Mesendoderm (in vitro differentiated cells): Measurements from ENCODE around the gene LATS1.

Experiments
- DNase-seq: peaks from one replicate; pipeline ENCODE4 v3.0.0; 2013
- H2AK5ac ChIP-seq: 2 replicates; pipeline ENCODE4 v1.6.1; 2013; ENCODE audit warnings: low read length, inconsistent platforms
- H2BK120ac ChIP-seq: 2 replicates; pipeline ENCODE4 v1.6.1; 2013; ENCODE audit warnings: low read depth, mild to moderate bottlenecking, low read length, moderate library complexity, mixed read lengths
- H2BK15ac ChIP-seq: replicated peaks from 2 replicates; pipeline ENCODE4 v1.6.1; 2013; ENCODE audit warnings: low read depth, mild to moderate bottlenecking, moderate library complexity
- H2BK5ac ChIP-seq: 2 replicates; pipeline ENCODE4 v1.6.1; 2013; ENCODE audit warnings: low read length, inconsistent platforms
- H3K18ac ChIP-seq: 2 replicates; pipeline ENCODE4 v1.6.1; 2013; ENCODE audit warnings: mild to moderate bottlenecking, low read length, mixed read lengths
- H3K23ac ChIP-seq: one replicate; pipeline ENCODE4 v1.6.1; 2013; ENCODE audit warnings: low read length
- H3K27ac ChIP-seq: 2 replicates; pipeline ENCODE4 v1.5.1; 2013; ENCODE audit warnings: low read depth, mild to moderate bottlenecking, inconsistent platforms, low read length, moderate library complexity
- H3K27me3 ChIP-seq: 2 replicates; pipeline ENCODE4 v1.6.1; 2013; ENCODE audit warnings: low read length, control low read depth, mild to moderate bottlenecking, inconsistent platforms; ENCODE audit not compliant: insufficient read depth, poor library complexity
- H3K36me3 ChIP-seq: 2 replicates; pipeline ENCODE4 v1.6.1; 2013; ENCODE audit warnings: low read length, inconsistent platforms; ENCODE audit not compliant: control insufficient read depth, insufficient read depth
- H3K4ac ChIP-seq: one replicate; pipeline ENCODE4 v1.6.1; 2013; ENCODE audit warnings: low read depth, mild to moderate bottlenecking, low read length, moderate library complexity
- H3K4me1 ChIP-seq: 2 replicates; pipeline ENCODE4 v1.6.1; 2013; ENCODE audit warnings: low read depth, low read length, inconsistent platforms; ENCODE audit not compliant: control insufficient read depth
- H3K4me2 ChIP-seq: 2 replicates; pipeline ENCODE4 v1.6.1; 2013; ENCODE audit warnings: low read length
- H3K4me3 ChIP-seq: 2 replicates; pipeline ENCODE4 v1.5.1; 2013; ENCODE audit warnings: mild to moderate bottlenecking, low read length
- H3K56ac ChIP-seq: one replicate; pipeline ENCODE4 v1.6.1; 2013; ENCODE audit warnings: low read length
- H3K79me1 ChIP-seq: 2 replicates; pipeline ENCODE4 v1.6.1; 2013; ENCODE audit warnings: low read length, inconsistent platforms
- H3K79me2 ChIP-seq: 2 replicates; pipeline ENCODE4 v1.6.1; 2013; ENCODE audit warnings: mild to moderate bottlenecking, low read length; ENCODE audit not compliant: control insufficient read depth, insufficient read depth
- H3K9ac ChIP-seq: 2 replicates; pipeline ENCODE4 v1.6.1; 2013; ENCODE audit warnings: low read length, inconsistent platforms
- H4K5ac ChIP-seq: one replicate; pipeline ENCODE4 v1.6.1; 2013; ENCODE audit warnings: low read length
- H4K8ac ChIP-seq: one replicate; pipeline ENCODE4 v1.6.1; 2013; ENCODE audit warnings: low read depth, mild to moderate bottlenecking, control low read depth, low read length, moderate library complexity
- WGBS: extraction: QIAGEN DNeasy Blood & Tissue Kit; methylation state at CpG from one replicate; pipeline ENCODE4 v1.1.7; 2013; ENCODE audit warnings: low lambda C conversion rate, missing lambda C conversion rate; ENCODE audit not compliant: insufficient coverage; ENCODE audit errors: extremely low coverage; 5-methylcytosine and 5-hydroxymethylcytosine counted together

Gene LATS1

GRCh38 chr6:149628875-149629510 is 88.9 kb downstream of the LATS1 start:
- no CpG with 5 or more reads among the region's 4 CpGs for WGBS
- Histone ChIP-seq H3K79me2 (no peaks in the 10 kb centered on the region), H2AK5ac (no peak overlapping the region), H3K18ac (no peak overlapping the region), H3K4me3 (no peak overlapping the region), H3K9ac (no peak overlapping the region), H3K4ac (no peak overlapping the region), H3K56ac (no peak overlapping the region), H4K8ac (no peak overlapping the region), H3K79me1 (no peaks in the 10 kb centered on the region), H3K36me3 (no peaks in the 10 kb centered on the region), H2BK120ac (no peak overlapping the region), H3K27ac (no peak overlapping the region), H3K27me3 (no peaks in the 10 kb centered on the region), H2BK15ac (no peak overlapping the region), H4K5ac (no peak overlapping the region), H3K4me2 (no peak overlapping the region), H3K4me1 (no peaks in the 10 kb centered on the region), H3K23ac (no peak overlapping the region), H2BK5ac (no peak overlapping the region)
- peak; percentile 36 for DNase-seq

- Histone ChIP-seq H2AK5ac (no peak overlapping the region), H3K4me2 (no peak overlapping the region), H4K5ac (no peak overlapping the region), H2BK5ac (no peak overlapping the region), H3K79me1 (no peaks in the 10 kb centered on the region), H2BK15ac (no peak overlapping the region), H3K4me3 (no peak overlapping the region), H3K56ac (no peak overlapping the region), H3K23ac (no peak overlapping the region), H3K36me3 (no peaks in the 10 kb centered on the region), H3K4me1 (no peaks in the 10 kb centered on the region), H3K79me2 (no peaks in the 10 kb centered on the region), H3K4ac (no peak overlapping the region), H3K18ac (no peak overlapping the region), H4K8ac (no peak overlapping the region), H2BK120ac (no peak overlapping the region), H3K9ac (no peak overlapping the region), H3K27ac (no peak overlapping the region), H3K27me3 (no peaks in the 10 kb centered on the region)
- no peak for DNase-seq
Measured at GRCh38 chr6:149627672-149628071, 90.2 kb downstream of the LATS1 start.

GRCh38 chr6:149615805-149616204 is 102.1 kb downstream of the LATS1 start:
- Histone ChIP-seq H4K5ac (no peak overlapping the region), H3K79me2 (no peaks in the 10 kb centered on the region), H3K23ac (no peak overlapping the region), H2AK5ac (no peak overlapping the region), H3K4me3 (no peak overlapping the region), H4K8ac (no peak overlapping the region), H3K4me1 (no peaks in the 10 kb centered on the region), H3K4ac (no peak overlapping the region), H2BK15ac (no peak overlapping the region), H3K36me3 (no peaks in the 10 kb centered on the region), H2BK5ac (no peak overlapping the region), H3K79me1 (no peaks in the 10 kb centered on the region), H3K18ac (no peak overlapping the region), H3K4me2 (no peak overlapping the region), H3K27ac (no peak overlapping the region), H3K56ac (no peak overlapping the region), H3K27me3 (no peaks in the 10 kb centered on the region), H3K9ac (no peak overlapping the region), H2BK120ac (no peak overlapping the region)
- no peak for DNase-seq
- no CpG with 5 or more reads among the region's 5 CpGs for whole genome bisulfite sequencing

GRCh38 chr6:149614337-149614736 is 103.6 kb downstream of the LATS1 start:
- no peak overlapping the region for H2BK120ac ChIP-seq

DNA sequence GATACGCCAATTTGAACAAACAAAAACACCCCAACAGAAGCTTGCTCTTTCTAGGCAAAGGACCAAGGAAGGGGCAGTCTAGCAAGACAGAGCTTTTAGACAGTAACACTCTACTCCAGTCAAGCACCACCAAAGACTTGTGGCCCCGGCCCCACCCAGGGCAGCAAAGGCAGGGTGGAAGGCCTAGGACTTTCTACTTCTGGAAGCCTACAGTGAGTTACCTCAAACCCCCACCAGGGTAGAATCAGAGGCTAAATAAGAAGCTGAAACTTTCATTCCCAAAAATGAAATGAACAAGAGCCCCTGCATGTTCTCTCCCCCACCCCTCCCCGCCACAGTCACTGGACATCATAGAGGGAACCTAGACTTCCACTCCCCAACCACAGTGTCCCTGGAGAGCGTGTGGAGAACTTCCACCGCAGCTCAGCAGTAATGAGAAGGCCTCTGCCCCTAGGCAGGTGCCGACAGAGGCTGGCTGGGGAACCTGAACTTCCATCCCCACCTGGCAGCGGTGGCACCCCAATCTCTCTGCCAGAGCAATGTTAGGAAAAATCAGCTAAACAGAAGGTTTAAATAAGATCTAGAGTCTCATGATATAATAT is 109.4 kb downstream of the LATS1 start:
- Histone ChIP-seq H3K9ac (no peak overlapping the region), H3K79me1 (no peaks in the 10 kb centered on the region), H3K4ac (no peak overlapping the region), H3K23ac (no peak overlapping the region), H2BK120ac (no peak overlapping the region), H3K4me1 (no peaks in the 10 kb centered on the region), H2BK15ac (no peak overlapping the region), H3K4me3 (no peak overlapping the region), H2BK5ac (no peak overlapping the region), H3K27me3 (no peaks in the 10 kb centered on the region), H4K8ac (no peak overlapping the region), H3K27ac (no peak overlapping the region), H4K5ac (no peak overlapping the region), H3K56ac (no peak overlapping the region), H3K36me3 (no peaks in the 10 kb centered on the region), H3K4me2 (no peak overlapping the region), H3K18ac (no peak overlapping the region), H2AK5ac (no peak overlapping the region), H3K79me2 (no peaks in the 10 kb centered on the region)
- WGBS = no CpG with 5 or more reads among the region's 7 CpGs
- no peak for DNase-seq

More at GRCh38 chr6:149614337-149614736, 103.6 kb downstream of the LATS1 start:
- Histone ChIP-seq H3K18ac (no peak overlapping the region), H4K8ac (no peak overlapping the region), H3K23ac (no peak overlapping the region), H2BK15ac (no peak overlapping the region), H3K27me3 (no peaks in the 10 kb centered on the region), H2BK5ac (no peak overlapping the region), H3K36me3 (no peaks in the 10 kb centered on the region), H3K4me1 (no peaks in the 10 kb centered on the region), H2AK5ac (no peak overlapping the region), H4K5ac (no peak overlapping the region), H3K4me3 (no peak overlapping the region), H3K79me1 (no peaks in the 10 kb centered on the region), H3K27ac (no peak overlapping the region), H3K79me2 (no peaks in the 10 kb centered on the region), H3K56ac (no peak overlapping the region), H3K9ac (no peak overlapping the region), H3K4me2 (no peak overlapping the region), H3K4ac (no peak overlapping the region)
- no peak for DNase-seq
- no CpG with 5 or more reads among the region's 4 CpGs for WGBS
